Amniotic stem cell (primary cell): ENCODE measurements around the gene BMP6.
"Not testable (repeated sequence)": the region's sequence is repeated elsewhere in the genome, so short reads cannot be mapped to it uniquely, and the experiment has no call there.

ENCODE experiments used
- DNase-seq: peaks from one replicate; lab custom pipeline; 2025; lab: John Stamatoyannopoulos, UW

The BMP6 gene

GRCh38 chr6:7886132-7886531 is 160.2 kb downstream of the BMP6 start:
- no peak for DNase-seq

GRCh38 chr6:7887278-7887991 is 161.5 kb downstream of the BMP6 start:
- no peak for DNase-seq

GRCh38 chr6:7888587-7889357 is 162.9 kb downstream of the BMP6 start:
- no peak for DNase-seq

DNA sequence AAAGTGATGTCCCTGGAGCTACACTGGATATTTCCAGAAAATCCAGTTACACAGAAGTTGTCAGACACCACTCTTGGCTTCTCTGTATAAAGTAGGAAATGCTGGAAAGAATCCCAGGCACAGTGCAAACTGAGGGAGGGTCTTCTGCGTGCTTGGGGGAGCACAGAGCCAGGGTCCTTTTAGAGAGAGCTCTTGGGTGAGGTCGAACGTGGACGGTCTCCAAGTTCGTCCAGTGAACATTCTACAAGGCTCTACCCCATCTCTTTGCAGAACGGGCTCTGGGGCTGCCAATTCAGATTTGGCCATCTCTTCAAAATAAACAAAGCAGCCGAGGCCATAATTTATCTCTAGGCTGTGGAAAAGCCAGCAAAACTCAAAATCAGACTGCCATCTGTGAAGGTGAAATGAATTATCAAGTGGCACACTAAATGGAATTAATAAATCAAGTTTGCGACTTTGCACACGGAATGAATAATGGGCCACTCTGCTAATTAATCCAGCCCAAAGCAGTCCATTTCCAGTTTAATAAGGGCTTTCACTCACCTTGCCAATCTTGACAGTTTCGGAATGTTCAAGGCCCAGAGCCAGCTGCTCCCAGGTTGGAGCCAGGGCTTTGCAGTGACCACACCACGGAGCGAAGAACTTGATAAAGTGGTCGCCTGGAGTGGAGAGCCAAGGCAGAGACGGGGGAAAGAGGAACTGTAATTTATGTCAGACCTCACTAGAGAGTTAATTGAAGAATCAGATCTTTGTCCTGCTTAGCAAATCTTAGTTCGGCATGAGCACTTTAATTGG is 165.4 kb downstream of the BMP6 start:
- DNase-seq: no peak

GRCh38 chr6:7892367-7892766 is 166.5 kb downstream of the BMP6 start:
- DNase-seq: not testable (repeated sequence)

- DNase-seq: no peak
These were observed 167.4 kb downstream of the BMP6 start for GRCh38 chr6:7893342-7893741.

GRCh38 chr6:7894262-7895124 is 168.6 kb downstream of the BMP6 start:
- DNase-seq: no peak

- no peak for DNase-seq
These were observed 169.2 kb downstream of the BMP6 start for GRCh38 chr6:7895125-7895423.

DNA sequence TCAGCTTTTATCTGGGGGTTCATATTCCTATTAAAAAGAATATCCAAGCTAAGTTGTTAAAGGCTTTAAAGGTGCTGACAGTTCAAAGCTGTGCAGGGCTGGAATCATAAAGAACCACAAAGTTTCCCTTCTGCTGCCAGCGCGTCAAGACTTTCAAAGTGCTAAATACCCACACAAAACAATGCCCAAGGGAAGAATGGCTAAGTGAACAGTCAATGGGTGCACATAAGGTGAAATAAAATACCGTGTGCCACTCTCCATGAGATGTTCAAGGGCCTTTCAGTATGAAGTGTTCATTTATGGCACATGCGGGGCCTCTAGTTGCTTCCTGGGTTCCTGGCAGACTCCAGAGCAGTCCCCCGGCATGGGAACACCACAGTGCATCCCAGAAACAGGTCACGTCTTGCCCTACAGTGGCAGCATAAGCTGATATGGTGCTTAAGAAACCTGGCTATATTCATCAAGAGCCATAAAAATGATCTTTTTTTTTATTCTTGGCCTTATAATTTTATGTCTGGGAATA is 170.6 kb downstream of the BMP6 start:
- DNase-seq: no peak

- no peak for DNase-seq
These were observed 171.7 kb downstream of the BMP6 start for GRCh38 chr6:7897461-7898192.

- DNase-seq: not testable (repeated sequence)
These were observed 172.3 kb downstream of the BMP6 start for GRCh38 chr6:7898193-7898586.

GRCh38 chr6:7899101-7899888 is 173.4 kb downstream of the BMP6 start:
- no peak for DNase-seq

DNA sequence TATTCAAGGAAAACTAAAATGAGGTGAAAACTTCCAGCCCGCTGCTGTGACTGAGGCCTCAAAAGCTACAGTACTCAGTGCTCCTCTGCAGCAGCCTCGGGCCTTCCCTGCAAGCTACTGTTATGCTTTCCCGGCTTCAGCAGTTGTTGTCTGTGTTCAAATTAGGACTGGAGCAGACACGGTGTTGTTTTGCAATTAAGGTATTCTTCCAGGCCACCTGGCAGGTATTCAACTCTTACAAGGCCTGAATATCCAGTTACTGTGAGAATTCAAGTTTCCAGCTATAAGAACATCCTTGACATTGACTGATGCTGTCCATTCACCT is 174.0 kb downstream of the BMP6 start:
- no peak for DNase-seq

- no peak for DNase-seq
These were observed 174.7 kb downstream of the BMP6 start for GRCh38 chr6:7900621-7901020.

GRCh38 chr6:7901056-7901455 is 175.2 kb downstream of the BMP6 start:
- no peak for DNase-seq

DNA sequence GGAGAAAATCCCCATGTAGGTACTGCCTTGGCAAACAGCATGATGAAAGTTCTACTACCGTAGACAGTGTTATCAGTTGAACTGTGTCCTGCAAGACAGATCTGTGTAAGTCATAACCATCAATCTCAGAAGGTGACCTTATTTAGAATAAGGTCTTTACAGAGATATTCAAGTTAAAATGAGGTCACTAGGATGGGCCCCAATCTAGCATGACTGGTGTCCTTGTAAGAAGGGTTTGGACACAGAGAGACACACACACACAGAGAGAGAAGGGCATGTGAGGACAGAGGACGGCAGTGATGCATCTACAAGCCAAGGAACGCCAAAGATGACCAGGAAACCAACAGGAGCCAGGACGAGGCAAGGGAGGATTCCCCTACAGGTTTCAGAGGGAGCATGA is 175.9 kb downstream of the BMP6 start:
- no peak for DNase-seq

- no peak for DNase-seq
These were observed 176.3 kb downstream of the BMP6 start for GRCh38 chr6:7902221-7902620.

DNA sequence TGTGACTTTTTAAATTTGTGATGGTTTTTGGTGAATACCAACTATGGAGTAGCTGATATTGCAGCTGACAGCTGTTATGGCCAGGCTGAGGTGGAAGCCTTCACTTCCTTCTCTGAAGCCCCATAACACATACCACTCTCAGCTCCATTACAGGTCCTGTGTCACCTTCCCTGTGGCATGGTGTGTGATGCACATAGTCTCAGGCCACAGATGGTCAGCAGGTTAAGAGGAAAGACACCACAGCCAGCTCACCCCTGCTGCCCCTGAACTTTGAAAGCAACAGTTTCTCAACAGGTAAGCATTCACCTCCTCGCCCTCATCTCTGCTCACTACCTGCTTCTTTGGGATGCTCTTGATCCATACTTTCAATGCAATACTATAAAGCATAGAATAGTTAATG is 177.0 kb downstream of the BMP6 start:
- DNase-seq: no peak

- no peak for DNase-seq
These were observed 177.8 kb downstream of the BMP6 start for GRCh38 chr6:7903673-7904072.

- no peak for DNase-seq
These were observed 178.9 kb downstream of the BMP6 start for GRCh38 chr6:7904654-7905319.
